BJ (cell line): ENCODE results near the gene MUL1. TPM values are rescaled to one million over a fixed set of nuclear protein-coding genes. Genes with fewer than 3 reads are reported as not detected.
"Not testable (repeated sequence)": the region's sequence is repeated elsewhere in the genome, so short reads cannot be mapped to it uniquely, and the experiment has no call there.

Experiments used
- CTCF ChIA-PET: fragments of 350-600 bp; formaldehyde crosslinking; extraction: SDS; loops from one replicate; lab custom pipeline; 2021; ENCODE audit warnings: antibody characterized with exemption, inconsistent platforms; lab: Yijun Ruan, JAX
- POLR2A ChIA-PET: fragments of 300-600 bp; sonication (Branson Sonifier 250); formaldehyde crosslinking; extraction: SDS; loops from one replicate; lab custom pipeline; 2021; ENCODE audit warnings: antibody characterized with exemption; lab: Charles Lee
- DNase-seq: peaks from one replicate; pipeline ENCODE4 v3.0.0-alpha.2; 2011; ENCODE audit warnings: low read depth
- H3K27me3 ChIP-seq: 2 replicates; pipeline ENCODE4 v1.6.0; 2011; ENCODE audit warnings: low read length; ENCODE audit not compliant: control insufficient read depth, insufficient read depth
- H3K36me3 ChIP-seq: 2 replicates; pipeline ENCODE4 v1.5.1; 2011; ENCODE audit warnings: low read length; ENCODE audit not compliant: control insufficient read depth, insufficient read depth
- H3K4me3 ChIP-seq: 2 replicates; pipeline ENCODE4 v1.5.1; 2011; ENCODE audit warnings: low read depth, mild to moderate bottlenecking, control low read depth, low read length
- polyA plus RNA-seq: library from polyadenylated mRNA; depleted of rRNA; stranded (reverse); fragments of >200 nt; gene quantifications from 2 replicates; pipeline ENCODE4 v1.2.3, GENCODE V29; 2011
- TF ChIP-seq, protein P1 (sequence below): IDR thresholded peaks from 2 replicates; pipeline ENCODE4 v1.5.1; 2011; ENCODE audit warnings: low read depth, mild to moderate bottlenecking, control low read depth, inconsistent platforms, low read length, moderate library complexity; ENCODE audit not compliant: insufficient read depth

Gene MUL1
- polyA plus RNA-seq, 1 experiment, result 46.1 TPM

DNA sequence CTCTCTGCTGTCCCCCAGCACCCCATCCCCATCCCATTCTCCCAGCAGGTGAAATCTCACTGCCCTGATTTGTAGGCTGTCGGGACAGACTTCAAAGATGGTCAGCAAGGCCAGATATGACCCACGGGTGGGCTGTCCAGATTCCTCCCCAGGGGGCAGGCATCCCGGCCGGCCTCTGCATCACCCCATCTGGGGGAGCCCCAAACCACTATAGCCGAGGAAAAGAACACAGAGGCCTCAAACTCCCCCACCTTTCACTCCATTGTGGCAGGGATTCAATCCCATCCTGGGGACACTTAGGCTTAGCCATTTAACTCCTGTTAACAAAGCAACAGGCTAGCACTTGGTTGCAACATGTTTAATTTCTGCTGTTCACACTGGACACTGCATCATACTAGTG, 8.8 kb downstream of the MUL1 start:
- no peak for DNase-seq
- TF ChIP-seq, protein P1, sequence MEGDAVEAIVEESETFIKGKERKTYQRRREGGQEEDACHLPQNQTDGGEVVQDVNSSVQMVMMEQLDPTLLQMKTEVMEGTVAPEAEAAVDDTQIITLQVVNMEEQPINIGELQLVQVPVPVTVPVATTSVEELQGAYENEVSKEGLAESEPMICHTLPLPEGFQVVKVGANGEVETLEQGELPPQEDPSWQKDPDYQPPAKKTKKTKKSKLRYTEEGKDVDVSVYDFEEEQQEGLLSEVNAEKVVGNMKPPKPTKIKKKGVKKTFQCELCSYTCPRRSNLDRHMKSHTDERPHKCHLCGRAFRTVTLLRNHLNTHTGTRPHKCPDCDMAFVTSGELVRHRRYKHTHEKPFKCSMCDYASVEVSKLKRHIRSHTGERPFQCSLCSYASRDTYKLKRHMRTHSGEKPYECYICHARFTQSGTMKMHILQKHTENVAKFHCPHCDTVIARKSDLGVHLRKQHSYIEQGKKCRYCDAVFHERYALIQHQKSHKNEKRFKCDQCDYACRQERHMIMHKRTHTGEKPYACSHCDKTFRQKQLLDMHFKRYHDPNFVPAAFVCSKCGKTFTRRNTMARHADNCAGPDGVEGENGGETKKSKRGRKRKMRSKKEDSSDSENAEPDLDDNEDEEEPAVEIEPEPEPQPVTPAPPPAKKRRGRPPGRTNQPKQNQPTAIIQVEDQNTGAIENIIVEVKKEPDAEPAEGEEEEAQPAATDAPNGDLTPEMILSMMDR, result no peak
- POLR2A ChIA-PET, result no interaction called here
- Histone ChIP-seq H3K36me3 (peaks cover 23% of the 10 kb centered on the region), H3K4me3 (no peak overlapping the region), H3K27me3 (no peaks in the 10 kb centered on the region)
- CTCF ChIA-PET, result interaction anchor here (0.9 kb wide), 1 partner anchor 8 kb away, joined by 3 read pairs; no protein-coding TSS in a partner anchor

DNA sequence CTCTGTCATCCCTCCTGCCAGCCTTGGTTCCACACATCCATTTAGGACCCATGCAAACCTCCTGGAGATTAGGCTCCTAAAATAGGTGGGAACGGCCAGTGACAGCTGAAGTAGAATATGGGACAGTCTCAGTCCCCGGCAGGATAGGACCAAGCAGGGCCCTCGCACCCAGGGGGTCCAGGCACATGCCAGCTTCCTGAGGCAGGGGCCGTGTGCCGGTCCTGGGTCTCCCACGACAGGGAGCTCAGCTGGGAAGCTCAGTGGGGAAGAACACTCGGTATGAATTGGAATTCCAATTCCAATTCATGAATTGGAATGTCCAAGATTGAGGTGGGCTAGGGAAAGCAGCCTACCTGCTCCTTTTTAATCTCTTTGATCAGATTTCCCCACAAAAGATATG, 9.8 kb downstream of the MUL1 start:
- ChIA-PET CTCF (interaction anchor here (0.6 kb wide), 1 partner anchor 379 kb away, joined by 3 read pairs; the partner anchor contains the start of gene PLA2G2D), POLR2A (no interaction called here)
- DNase-seq, result no peak
- peaks cover 23% of the 10 kb centered on the region for H3K36me3 ChIP-seq
- H3K27me3 ChIP-seq, result no peaks in the 10 kb centered on the region
- no peak overlapping the region for H3K4me3 ChIP-seq
- TF ChIP-seq, protein P1, result no peak

DNA sequence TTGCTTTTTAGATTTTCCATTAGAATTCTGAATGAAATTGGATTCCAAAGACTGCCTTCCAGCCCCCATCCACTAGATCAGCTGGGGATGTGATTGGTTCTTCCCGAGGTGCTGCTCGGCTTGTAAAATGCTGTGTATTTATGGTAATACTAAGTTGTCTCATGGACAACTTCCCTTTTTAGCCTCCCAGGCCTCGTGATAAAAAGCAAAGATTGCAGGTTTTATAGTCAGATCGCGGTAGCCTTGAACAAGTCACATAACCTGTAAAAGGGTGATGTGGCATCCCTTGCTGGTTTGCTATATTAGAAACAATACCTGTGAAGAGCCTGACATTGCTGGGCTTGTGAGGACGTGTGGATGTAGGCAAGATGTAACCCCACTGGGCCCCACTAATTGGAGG, 10.4 kb downstream of the MUL1 start:
- ChIA-PET POLR2A (no interaction called here), CTCF (interaction anchor here (0.6 to 8.7 kb wide), 2 partner anchors 134 to 378 kb away, joined by 3 to 111 read pairs; partner anchors contain the start of gene PLA2G2D)
- TF ChIP-seq, protein P1, result no peak
- no peaks in the 10 kb centered on the region for H3K27me3 ChIP-seq
- H3K36me3 ChIP-seq, result peaks cover 22% of the 10 kb centered on the region
- H3K4me3 ChIP-seq, result no peak overlapping the region
- DNase-seq, result no peak

DNA sequence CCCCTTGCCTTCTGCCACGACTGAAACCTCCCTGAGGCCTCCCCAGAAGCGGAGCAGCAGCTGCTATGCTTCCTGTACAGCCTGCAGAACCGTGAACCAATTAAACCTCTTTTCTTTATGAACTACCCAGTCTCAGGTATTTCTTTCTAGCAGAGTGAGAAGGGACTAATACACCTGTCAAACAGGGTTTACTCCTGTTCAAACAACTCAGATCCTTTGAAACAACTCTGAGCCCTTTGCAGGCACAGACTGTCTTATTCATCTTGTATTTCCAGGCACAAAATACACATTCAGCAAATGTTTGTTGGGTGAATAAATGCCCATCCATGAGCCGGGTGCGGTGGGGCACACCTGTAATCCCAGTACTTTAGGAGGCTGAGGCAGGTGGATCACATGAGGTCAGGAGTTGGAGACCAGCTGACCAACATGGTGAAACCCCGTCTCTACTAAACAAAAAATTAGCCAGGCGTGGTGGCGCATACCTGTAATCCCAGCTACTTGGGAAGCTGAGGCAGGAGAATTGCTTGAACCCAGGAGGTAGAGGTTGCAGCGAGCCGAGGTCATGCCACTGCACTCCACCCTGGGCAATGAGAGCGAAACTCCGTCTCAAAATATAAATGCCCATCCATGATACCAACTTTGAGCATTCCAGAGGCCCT, 11.1 kb downstream of the MUL1 start:
- CTCF ChIA-PET, result interaction anchor here (8.7 kb wide), 1 partner anchor 134 kb away, joined by 111 read pairs; no protein-coding TSS in a partner anchor
- POLR2A ChIA-PET, DNase-seq, H3K4me3 ChIP-seq, H3K27me3 ChIP-seq: not testable (repeated sequence)
- H3K36me3 ChIP-seq, result peaks cover 22% of the 10 kb centered on the region

- POLR2A ChIA-PET, result no interaction called here
- Histone ChIP-seq H3K27me3 (no peaks in the 10 kb centered on the region), H3K36me3 (peaks cover 17% of the 10 kb centered on the region), H3K4me3 (no peak overlapping the region)
- no peak for DNase-seq
- TF ChIP-seq, protein P1, result no peak
- CTCF ChIA-PET, result interaction anchor here (1.3 to 8.7 kb wide), 2 partner anchors 133 to 281 kb away, joined by 3 to 111 read pairs; no protein-coding TSS in a partner anchor
Observed at GRCh38 chr1:20496241-20496661, 11.7 kb downstream of the MUL1 start.
